Mucosa of descending colon (tissue), 3 donors: ENCODE results near the gene PPDPF. TPM values are rescaled to one million over a fixed set of nuclear protein-coding genes. Genes with fewer than 3 reads are reported as not detected.

Experiments
- ATAC-seq: fragments of 200-7000 bp; cut with Tn5 transposase; one replicate; pipeline ENCODE4 v1.9.1; 2020; ENCODE audit warnings: mild to moderate bottlenecking, moderate library complexity
- DNase-seq, 3 donors: peaks; one replicate each; pipeline ENCODE4 v3.0.0-alpha.2; 2020
- H3K36me3 ChIP-seq: fragments of 200-600 bp; one replicate; pipeline ENCODE4 v1.8.0; 2021; ENCODE audit warnings: low read depth, mild to moderate bottlenecking
- H3K4me1 ChIP-seq: fragments of 200-600 bp; one replicate; pipeline ENCODE4 v1.8.0; 2021; ENCODE audit warnings: low read depth, mild to moderate bottlenecking
- H3K4me3 ChIP-seq: fragments of 200-600 bp; one replicate; pipeline ENCODE4 v1.8.0; 2021; ENCODE audit warnings: mild to moderate bottlenecking
- H3K9me3 ChIP-seq: fragments of 200-600 bp; one replicate; pipeline ENCODE4 v1.8.0; 2021; ENCODE audit warnings: mild to moderate bottlenecking
- CTCF ChIP-seq: fragments of 200-600 bp; IDR thresholded peaks from one replicate; pipeline ENCODE4 v1.8.0; 2022; ENCODE audit warnings: antibody characterized with exemption, mild to moderate bottlenecking
- intact Hi-C, 2 donors: fragments of 100-400 bp; cut with DNase I in 1 of 2; cut with micrococcal nuclease in 1 of 2; formaldehyde crosslinking; loops; one replicate each; pipeline versions ENCODE4 v1.11.0 to v1.11.1; 2022; cut with DNase I, micrococcal nuclease
- total RNA-seq, 3 donors: library from RNA; stranded (reverse); fragmentation: NEBNext Ultra II Directional in 2 of 3; extraction: Animal tissue kit (Norgen Biotek cat#: 25700) in 2 of 3; gene quantifications; one replicate each; pipeline versions ENCODE4 v1.2.1 to v1.2.4, GENCODE V29; 2021 to 2023
- donor health status: DM: no; HTN: no; CAD: no; lungs with moderate emphysema.
- donor health status: DM: no; HTN: no; CAD: no.
- donor health status: DM: no; HTN: yes; CAD: no.

PPDPF gene
- total RNA-seq, 3 donors from 2014 or later, result 263 to 672 (median 537) TPM

GRCh38 chr20:63534831-63535651 lies 14.5 kb downstream of the PPDPF start:
- intact Hi-C loops, result loop anchor here (5.0 kb wide), 1 partner anchor 437 kb away; no protein-coding TSS in a partner anchor
- Histone ChIP-seq H3K9me3 (no peaks in the 10 kb centered on the region), H3K36me3 (no peaks in the 10 kb centered on the region), H3K4me3 (no peak overlapping the region), H3K4me1 (peaks cover 43% of the 10 kb centered on the region)
- ATAC-seq (peak; percentile 54), DNase-seq (peak; percentile 87 to 91 (median 88))
- TF ChIP-seq CTCF, result no peak

- no peak for TF ChIP-seq CTCF
- Histone ChIP-seq H3K36me3 (no peaks in the 10 kb centered on the region), H3K9me3 (no peaks in the 10 kb centered on the region), H3K4me1 (peaks cover 43% of the 10 kb centered on the region), H3K4me3 (peak overlapping the region; percentile 42)
- intact Hi-C loops, result loop anchor here (5.0 kb wide), 1 partner anchor 436 kb away; no protein-coding TSS in a partner anchor
- DNase-seq (peak; percentile 58 to 71 (median 70)), ATAC-seq (no peak)
Measured at GRCh38 chr20:63536241-63536977, 15.8 kb downstream of the PPDPF start.

- Histone ChIP-seq H3K4me3 (peak within 1 kb of the TSS; percentile 42), H3K9me3 (no peaks in the 10 kb centered on the region), H3K36me3 (no peaks in the 10 kb centered on the region), H3K4me1 (peaks cover 38% of the 10 kb centered on the region)
- DNase-seq (peak; percentile 88 to 92 (median 90)), ATAC-seq (peak; percentile 61)
- intact Hi-C loops, result loop anchor here (5.0 kb wide), 1 partner anchor 435 kb away; no protein-coding TSS in a partner anchor
- TF ChIP-seq CTCF, result no peak
Measured at GRCh38 chr20:63536997-63537524, 16.5 kb downstream of the PPDPF start, which contains the start of gene PTK6. TSS of gene PTK6 (minus strand) at chr20:63537376. CDS start at chr20:63537314, 62 bp downstream.

GRCh38 chr20:63537525-63538203 lies 17.1 kb downstream of the PPDPF start:
- peak; percentile 96 to 98 (median 98) for DNase-seq
- Histone ChIP-seq H3K36me3 (no peaks in the 10 kb centered on the region), H3K9me3 (no peaks in the 10 kb centered on the region), H3K4me3 (no peak overlapping the region), H3K4me1 (peaks cover 38% of the 10 kb centered on the region)
- intact Hi-C loops, result loop anchor here (5.0 kb wide), 1 partner anchor 435 kb away; no protein-coding TSS in a partner anchor
- ATAC-seq, result peak; percentile 74
- TF ChIP-seq CTCF, result peak; percentile 95
